ENCODE measurements around the gene CEP72. TPM values are rescaled to one million over a fixed set of nuclear protein-coding genes. Genes with fewer than 3 reads are reported as not detected.
"Not testable (repeated sequence)": the region's sequence is repeated elsewhere in the genome, so short reads cannot be mapped to it uniquely, and the experiment has no call there.

Gene CEP72
- 4.6 and 14.8 TPM in 2 replicates for total RNA-seq (2014; rRNA removed; shearing (Covaris generic))

- peak; percentile 60 for DNase-seq (ENCODE audit: low spot score)
Observed at GRCh38 chr5:611731-612486, at the start of gene CEP72. CEP72 (plus strand) TSS chr5:612340; CDS start chr5:612362, 22 bp downstream.

DNA sequence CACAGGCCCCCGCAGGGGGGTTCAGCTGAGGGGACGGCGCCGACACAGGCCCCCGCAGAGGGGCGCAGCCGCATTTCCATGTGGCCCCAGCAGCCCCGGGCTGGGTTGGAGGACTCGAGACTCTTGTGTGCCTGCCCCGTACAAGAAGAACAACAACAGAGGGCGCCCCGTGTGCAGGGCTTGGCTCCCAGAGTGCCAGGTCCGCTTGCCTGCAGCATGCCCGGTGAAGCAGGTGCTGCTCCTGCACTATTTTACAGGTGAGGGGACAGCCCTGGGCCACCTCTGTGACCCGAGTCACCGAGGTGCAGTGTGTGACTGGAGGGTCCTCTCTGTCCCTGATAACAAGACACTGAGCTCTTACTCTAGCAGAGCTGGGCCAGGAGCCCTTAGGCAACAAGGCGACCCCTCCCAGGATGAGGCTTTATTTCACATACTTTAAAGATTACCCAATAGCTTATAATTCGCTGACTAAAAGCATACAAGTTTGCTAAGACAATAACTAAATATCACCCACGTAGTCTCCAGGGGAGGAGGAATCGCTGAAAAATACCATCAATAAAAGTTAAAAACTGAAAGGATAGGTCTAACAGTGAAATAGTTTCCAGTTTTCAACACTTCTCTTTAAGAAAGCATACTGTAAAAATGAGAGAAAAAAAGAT is 46.2 kb upstream of the CEP72 start:
- DNase-seq (ENCODE audit: low spot score), result no peak

DNA sequence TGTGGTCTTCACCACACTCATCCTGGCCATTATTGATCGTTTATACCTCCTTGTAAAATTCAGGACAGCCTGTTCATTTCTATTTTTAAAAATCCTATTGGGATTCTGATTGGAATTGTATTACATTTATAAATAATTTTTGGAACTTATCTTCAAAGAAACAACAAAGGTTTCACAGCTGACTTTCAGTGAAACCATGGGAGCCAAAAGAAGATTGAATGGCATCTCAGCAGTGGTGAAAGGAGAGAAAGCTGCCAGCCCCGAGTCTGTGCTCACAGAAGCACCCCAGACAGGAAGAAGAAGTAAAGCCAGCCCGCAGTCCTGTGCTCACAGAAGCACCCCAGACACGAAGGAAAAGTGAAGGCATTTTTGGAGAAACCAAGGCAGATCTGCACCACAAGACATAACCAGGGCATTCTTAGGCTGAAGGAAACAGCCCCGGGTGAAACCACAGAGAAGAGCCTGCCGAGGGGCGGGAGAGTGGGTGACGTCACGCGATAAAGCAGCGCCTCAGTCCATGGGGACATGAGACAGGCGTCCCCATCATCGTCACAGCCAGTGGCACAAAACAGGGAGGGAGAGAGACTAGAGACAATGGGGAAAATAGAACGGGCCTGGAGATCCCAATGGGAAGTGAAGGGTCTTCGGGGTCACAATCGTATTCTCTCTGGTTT is 45.4 kb upstream of the CEP72 start:
- DNase-seq (ENCODE audit: low spot score), result no peak

GRCh38 chr5:567664-568060 is 44.5 kb upstream of the CEP72 start:
- no peak for DNase-seq (ENCODE audit: low spot score)

- DNase-seq (ENCODE audit: low spot score), result no peak
Observed at GRCh38 chr5:568061-568781, 43.9 kb upstream of the CEP72 start.

- DNase-seq (ENCODE audit: low spot score), result no peak
Observed at GRCh38 chr5:568809-569208, 43.3 kb upstream of the CEP72 start.

GRCh38 chr5:569358-569867 is 42.7 kb upstream of the CEP72 start:
- DNase-seq (ENCODE audit: low spot score), result no peak

DNA sequence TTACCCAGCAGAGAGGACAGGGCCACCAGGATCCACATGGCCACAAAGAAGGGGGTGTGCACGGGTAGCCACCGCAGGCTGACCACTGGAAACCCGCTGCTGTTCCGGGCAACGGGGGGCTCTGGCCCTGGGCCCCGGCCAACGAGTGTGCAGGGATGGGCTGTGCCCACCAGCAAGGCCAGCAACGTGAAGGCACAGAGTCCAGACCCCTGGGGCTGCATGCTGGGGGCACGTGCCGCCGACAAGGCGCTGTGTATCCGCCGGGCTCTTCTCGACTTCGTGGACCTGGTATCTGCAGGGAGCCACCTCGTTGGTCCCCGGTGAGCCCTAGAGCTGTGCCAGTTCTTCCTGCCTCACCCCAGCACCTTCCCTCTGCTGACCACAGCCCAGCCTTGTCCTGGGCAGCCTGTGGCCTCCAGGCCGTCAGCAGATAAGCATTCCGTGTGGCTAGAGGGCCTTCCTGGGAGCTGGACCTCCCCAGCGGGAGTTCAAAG is 42.2 kb upstream of the CEP72 start:
- DNase-seq (ENCODE audit: low spot score), result no peak

- no peak for DNase-seq (ENCODE audit: low spot score)
Observed at GRCh38 chr5:570446-570845, 41.7 kb upstream of the CEP72 start.

- no peak for DNase-seq (ENCODE audit: low spot score)
Observed at GRCh38 chr5:570886-571285, 41.3 kb upstream of the CEP72 start.

- no peak for DNase-seq (ENCODE audit: low spot score)
Observed at GRCh38 chr5:571791-572190, 40.3 kb upstream of the CEP72 start.

DNA sequence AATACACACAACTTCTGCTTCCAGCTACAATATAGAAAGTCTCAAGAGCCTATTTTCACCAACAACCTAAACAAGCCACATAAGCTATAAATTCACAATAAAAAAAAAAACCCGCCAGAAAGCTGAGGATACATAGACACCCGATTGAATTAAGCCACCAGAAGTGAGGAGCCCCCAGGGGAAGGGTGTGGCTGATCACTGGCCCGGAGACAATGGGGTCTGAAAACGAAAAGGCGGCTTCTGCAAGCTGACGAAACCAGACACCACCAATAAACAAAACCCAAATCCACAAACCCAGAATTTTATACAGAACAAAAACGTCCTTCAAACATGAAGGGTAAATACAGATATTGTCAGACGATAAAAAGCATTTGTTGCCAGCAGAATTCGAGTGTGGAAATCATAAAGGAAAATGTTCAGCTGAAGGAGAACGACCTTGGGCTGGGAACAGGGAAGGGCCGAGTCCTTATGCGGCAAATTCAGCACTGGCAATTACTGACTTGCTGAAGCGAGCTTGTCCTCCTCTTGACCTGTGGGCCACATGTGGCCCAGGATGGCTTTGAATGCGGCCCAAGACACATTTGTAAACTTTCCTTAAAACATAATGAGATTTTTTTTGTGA is 39.6 kb upstream of the CEP72 start:
- no peak for DNase-seq (ENCODE audit: low spot score)

- DNase-seq (ENCODE audit: low spot score), result no peak
Observed at GRCh38 chr5:573206-573605, 38.9 kb upstream of the CEP72 start.

DNA sequence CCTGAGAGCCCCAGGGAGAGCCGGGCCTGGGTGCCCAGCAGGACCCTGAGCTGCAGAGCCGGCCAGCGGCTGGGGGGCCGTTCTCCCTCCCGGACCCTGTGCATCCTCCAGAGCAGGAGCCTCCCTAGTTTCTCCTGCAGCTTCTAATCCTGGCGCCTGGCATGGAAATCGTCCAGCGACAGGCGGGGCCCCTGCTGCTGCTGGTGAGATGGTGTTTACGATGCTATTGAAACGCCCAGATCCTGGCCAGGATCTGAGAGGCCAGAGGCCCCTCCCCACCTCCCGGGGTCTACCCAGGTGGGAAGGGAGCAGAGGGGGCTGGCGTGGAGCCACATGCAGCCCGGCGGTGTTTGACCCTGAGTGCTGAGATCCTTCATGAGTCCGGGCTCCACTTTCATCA is 38.2 kb upstream of the CEP72 start:
- no peak for DNase-seq (ENCODE audit: low spot score)

DNA sequence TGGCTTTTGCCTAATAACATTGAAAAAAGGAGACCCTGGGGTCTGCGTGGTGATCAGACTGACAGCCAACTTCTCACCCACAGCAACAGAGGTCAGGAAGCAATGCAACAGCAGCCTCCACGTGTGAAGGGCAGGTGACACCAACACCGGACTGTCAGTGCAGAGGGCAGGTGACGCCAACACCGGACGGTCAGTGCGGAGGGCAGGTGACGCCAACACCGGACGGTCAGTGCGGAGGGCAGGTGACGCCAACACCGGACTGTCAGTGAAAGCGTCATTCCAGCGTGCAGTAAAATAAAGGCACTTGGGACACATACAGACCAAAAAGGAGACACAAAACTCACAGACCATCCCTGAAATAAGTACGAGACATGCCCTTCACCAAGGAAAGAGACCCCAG is 37.2 kb upstream of the CEP72 start:
- no peak for DNase-seq (ENCODE audit: low spot score)

GRCh38 chr5:575636-576035 is 36.5 kb upstream of the CEP72 start:
- no peak for DNase-seq (ENCODE audit: low spot score)

DNA sequence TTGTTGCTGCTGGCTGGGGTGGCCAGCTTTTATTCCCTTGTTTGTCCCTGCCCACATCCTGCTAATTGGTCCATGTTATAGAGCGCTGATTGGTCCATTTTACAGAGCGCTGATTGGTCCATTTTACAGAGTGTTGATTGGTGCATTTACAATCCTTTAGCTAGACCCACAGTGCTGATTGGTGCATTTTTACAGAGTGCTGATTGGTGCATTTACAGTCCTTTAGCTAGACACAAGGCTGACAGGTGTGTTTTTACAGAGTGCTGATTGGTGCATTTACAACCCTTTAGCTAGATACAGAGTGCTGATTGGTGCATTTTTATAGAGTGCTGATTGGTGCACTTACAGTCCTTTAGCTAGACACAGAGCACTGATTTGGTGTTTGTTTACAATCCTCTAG is 34.9 kb upstream of the CEP72 start:
- DNase-seq (ENCODE audit: low spot score), result not testable (repeated sequence)

DNA sequence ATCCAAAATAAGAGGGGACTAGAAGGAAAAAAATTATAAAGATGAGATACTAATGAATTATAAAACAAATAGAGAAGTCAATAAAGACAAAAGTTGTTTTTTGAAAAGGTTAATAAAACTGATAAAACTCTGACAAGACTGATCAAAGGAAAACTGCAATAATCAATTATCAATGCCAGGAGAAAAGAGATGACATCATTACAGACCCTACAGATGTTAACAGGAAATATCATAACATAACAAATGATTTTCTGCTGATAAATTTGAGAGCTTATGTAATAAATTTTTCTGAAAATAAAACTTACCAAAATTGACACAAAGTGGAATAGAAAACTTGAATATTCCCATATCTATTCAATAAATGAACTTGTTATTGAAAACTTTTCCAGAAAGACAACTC is 34.3 kb upstream of the CEP72 start:
- no peak for DNase-seq (ENCODE audit: low spot score)

DNA sequence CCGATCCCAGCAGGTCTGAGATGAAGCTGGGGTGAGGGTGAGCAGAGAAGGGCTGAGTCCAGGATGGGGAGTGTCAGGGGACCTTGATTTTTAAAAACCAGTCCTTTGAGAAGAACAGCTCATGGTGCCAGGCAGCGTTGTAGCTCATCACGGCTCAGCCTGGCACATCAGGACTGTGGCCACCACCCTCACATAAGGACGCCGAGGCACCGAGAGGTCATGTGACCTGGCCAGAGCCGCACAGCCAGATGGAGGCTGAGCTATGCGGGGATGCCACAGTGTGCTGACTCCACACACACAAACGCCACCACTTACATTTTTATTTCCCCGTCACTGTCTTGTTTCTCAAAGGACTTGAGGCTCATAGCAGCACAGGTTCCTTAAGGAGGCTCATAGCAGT is 32.9 kb upstream of the CEP72 start:
- DNase-seq (ENCODE audit: low spot score), result no peak

DNA sequence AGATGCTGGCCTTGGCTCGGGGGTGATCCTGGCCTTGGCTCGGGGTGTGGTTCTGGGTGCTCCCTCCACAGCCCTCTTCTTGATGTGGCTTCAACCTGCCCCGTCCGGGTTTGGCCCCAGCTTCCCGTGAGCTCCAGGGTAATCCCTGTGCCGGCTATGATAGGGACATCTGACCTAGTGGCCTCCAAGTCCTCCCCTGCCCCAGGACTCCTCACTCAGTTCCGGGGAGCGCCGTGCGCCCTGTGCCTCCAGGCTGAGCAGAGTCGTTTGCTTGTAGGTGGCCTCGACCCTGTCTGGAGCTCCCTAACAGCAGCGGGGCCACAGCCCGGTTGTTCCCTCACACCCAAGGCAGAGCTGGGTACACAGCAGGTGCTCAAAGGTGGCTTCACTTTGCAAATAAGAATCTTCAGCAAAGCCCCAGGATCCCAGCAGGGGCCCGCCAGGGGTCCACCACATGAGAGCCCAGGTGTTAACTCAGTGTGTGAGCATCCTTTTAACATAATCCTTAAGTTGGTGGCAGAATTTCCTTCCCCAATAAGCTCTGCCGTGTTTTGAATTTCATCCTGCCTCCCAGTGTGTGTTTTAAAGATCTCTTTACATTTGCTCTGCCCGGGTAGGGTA is 32.3 kb upstream of the CEP72 start:
- no peak for DNase-seq (ENCODE audit: low spot score)

DNA sequence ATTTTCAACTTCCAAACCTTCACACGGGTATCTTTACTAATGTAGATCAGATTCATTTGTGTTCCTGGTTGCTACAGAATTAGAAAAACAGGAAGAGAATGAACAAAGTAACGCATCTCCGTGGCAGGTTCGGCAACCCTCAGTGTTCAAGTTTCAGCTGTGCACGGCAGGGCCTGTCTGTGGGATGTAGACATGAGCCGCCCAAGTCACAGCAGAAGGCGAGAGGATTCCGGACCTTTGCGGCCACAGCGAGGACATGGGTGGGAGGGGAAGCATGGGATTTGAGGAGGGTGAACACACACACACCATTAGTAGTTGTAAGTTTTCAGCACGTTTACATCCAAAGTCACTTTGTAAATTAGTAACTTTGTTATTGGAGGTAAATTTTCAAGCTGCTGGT is 31.7 kb upstream of the CEP72 start:
- DNase-seq (ENCODE audit: low spot score), result no peak

Measured in A172 (cell line).